WTC11 (cell line): ENCODE data around the gene KRTAP5-1. TPM values are rescaled to one million over a fixed set of nuclear protein-coding genes. Genes with fewer than 3 reads are reported as not detected.

Experiments used
- ATAC-seq: fragments of 200-7000 bp; cut with Tn5 transposase; 2 replicates; pipeline ENCODE4 v1.10.0; 2021; ENCODE audit warnings: mild to moderate bottlenecking, moderate library complexity
- CTCF ChIA-PET: fragments of 300-600 bp; sonication (Branson Sonifier 250); formaldehyde crosslinking; loops from one replicate; lab custom pipeline; 2021; ENCODE audit warnings: antibody characterized with exemption; lab: Charles Lee
- POLR2A ChIA-PET: fragments of 350-600 bp; sonication (Branson Sonifier 250); formaldehyde crosslinking; loops from one replicate; lab custom pipeline; 2021; ENCODE audit warnings: antibody characterized with exemption; lab: Charles Lee
- DNase-seq: peaks from one replicate; pipeline ENCODE4 v3.0.0; 2021; ENCODE audit warnings: low spot score
- H3K27ac Mint-ChIP-seq: 2 replicates; pipeline ENCODE4 v1.8.0; 2021; ENCODE audit warnings: mixed read lengths
- H3K27me3 Mint-ChIP-seq: 2 replicates; pipeline ENCODE4 v1.8.0; 2021; ENCODE audit warnings: low read depth, mild to moderate bottlenecking, moderate library complexity, mixed read lengths
- H3K36me3 Mint-ChIP-seq: 2 replicates; pipeline ENCODE4 v1.8.0; 2021; ENCODE audit warnings: mixed read lengths
- H3K4me1 Mint-ChIP-seq: 2 replicates; pipeline ENCODE4 v1.8.0; 2022; ENCODE audit warnings: mixed read lengths
- H3K4me3 Mint-ChIP-seq: 2 replicates; pipeline ENCODE4 v1.8.0; 2021; ENCODE audit warnings: mild to moderate bottlenecking, moderate library complexity, mixed read lengths
- H3K9me3 Mint-ChIP-seq: 2 replicates; pipeline ENCODE4 v1.8.0; 2021; ENCODE audit warnings: mixed read lengths
- AFF4 ChIP-seq: sonication (generic); formaldehyde crosslinking; IDR thresholded peaks from 2 replicates; pipeline ENCODE4 v1.8.1; 2023; ENCODE audit warnings: mild to moderate bottlenecking, missing genetic modification reagents, borderline replicate concordance
- ARID4B ChIP-seq: sonication (generic); formaldehyde crosslinking; IDR thresholded peaks from 2 replicates; pipeline ENCODE4 v1.8.0; 2023; ENCODE audit warnings: missing genetic modification reagents, mild to moderate bottlenecking, borderline replicate concordance
- CBFB ChIP-seq: sonication (generic); formaldehyde crosslinking; IDR thresholded peaks from 2 replicates; pipeline ENCODE4 v1.8.1; 2022; ENCODE audit warnings: mild to moderate bottlenecking, low read depth, missing genetic modification reagents
- CREM ChIP-seq: sonication (generic); formaldehyde crosslinking; IDR thresholded peaks from 2 replicates; pipeline ENCODE4 v1.8.1; 2022; ENCODE audit warnings: mild to moderate bottlenecking, missing genetic modification reagents, moderate library complexity
- CTCF ChIP-seq: fragments of 200-600 bp; IDR thresholded peaks from 2 replicates; pipeline ENCODE4 v1.8.0; 2022; ENCODE audit warnings: antibody characterized with exemption
- ELF4 ChIP-seq: sonication (generic); formaldehyde crosslinking; IDR thresholded peaks from 2 replicates; pipeline ENCODE4 v1.8.1; 2022; ENCODE audit warnings: low read depth, mild to moderate bottlenecking, moderate library complexity, missing genetic modification reagents
- ERG ChIP-seq: fragments of 250-450 bp; sonication (Bioruptor Pico); IDR thresholded peaks from 2 replicates; pipeline ENCODE4 v1.8.0; 2021; ENCODE audit warnings: mild to moderate bottlenecking
- ESRRA ChIP-seq: sonication (generic); formaldehyde crosslinking; IDR thresholded peaks from 2 replicates; pipeline ENCODE4 v1.8.1; 2022; ENCODE audit warnings: mild to moderate bottlenecking, missing genetic modification reagents, borderline replicate concordance
- ETV6 ChIP-seq: sonication (generic); formaldehyde crosslinking; IDR thresholded peaks from 2 replicates; pipeline ENCODE4 v1.8.1; 2022; ENCODE audit warnings: mild to moderate bottlenecking, missing genetic modification reagents
- FOXP4 ChIP-seq: sonication (generic); formaldehyde crosslinking; IDR thresholded peaks from 2 replicates; pipeline ENCODE4 v1.8.0; 2022; ENCODE audit warnings: mild to moderate bottlenecking, missing genetic modification reagents
- GRHL2 ChIP-seq: fragments of 250-450 bp; sonication (Bioruptor Pico); IDR thresholded peaks from 2 replicates; pipeline ENCODE4 v1.8.0; 2022; ENCODE audit warnings: mild to moderate bottlenecking, moderate library complexity; ENCODE audit not compliant: insufficient replicate concordance, severe bottlenecking
- IRF1 ChIP-seq: sonication (generic); formaldehyde crosslinking; IDR thresholded peaks from 2 replicates; pipeline ENCODE4 v1.8.0; 2023; ENCODE audit warnings: missing genetic modification reagents
- OVOL2 ChIP-seq: fragments of 250-450 bp; sonication (Bioruptor Pico); IDR thresholded peaks from 2 replicates; pipeline ENCODE4 v1.9.0; 2021; ENCODE audit warnings: mild to moderate bottlenecking, borderline replicate concordance
- TCF7 ChIP-seq: sonication (generic); formaldehyde crosslinking; IDR thresholded peaks from 2 replicates; pipeline ENCODE4 v1.8.0; 2022; ENCODE audit warnings: mild to moderate bottlenecking, low read depth, missing genetic modification reagents, moderate library complexity
- TEAD1 ChIP-seq: sonication (generic); formaldehyde crosslinking; IDR thresholded peaks from 2 replicates; pipeline ENCODE4 v1.8.0; 2022; ENCODE audit warnings: mild to moderate bottlenecking, missing genetic modification reagents
- ZBTB21 ChIP-seq: sonication (generic); formaldehyde crosslinking; IDR thresholded peaks from 2 replicates; pipeline ENCODE4 v1.8.1; 2023; ENCODE audit warnings: mild to moderate bottlenecking, missing genetic modification reagents, borderline replicate concordance
- ZBTB43 ChIP-seq: sonication (generic); formaldehyde crosslinking; IDR thresholded peaks from 2 replicates; pipeline ENCODE4 v1.8.1; 2023; ENCODE audit warnings: mild to moderate bottlenecking, missing genetic modification reagents
- total RNA-seq: library from RNA; stranded (reverse); gene quantifications from 3 replicates; pipeline ENCODE4 v1.2.3, GENCODE V29; 2021

KRTAP5-1 gene
- total RNA-seq, 1 experiment from 2014 or later, result not detected

- Mint-ChIP-seq H3K27ac (no peak overlapping the region), H3K36me3 (no peaks in the 10 kb centered on the region), H3K27me3 (peaks cover 78% of the 10 kb centered on the region), H3K4me3 (no peak overlapping the region), H3K9me3 (no peaks in the 10 kb centered on the region), H3K4me1 (peaks cover 24% of the 10 kb centered on the region)
- no peak for ATAC-seq
- ChIA-PET CTCF (interaction anchor here (0.6 to 9.0 kb wide), 10 partner anchors 9 to 102 kb away, joined by 3 to 167 read pairs (median 6); no protein-coding TSS in a partner anchor), POLR2A (interaction anchor here (1.0 kb wide), 1 partner anchor 10 kb away, joined by 4 read pairs; no protein-coding TSS in a partner anchor)
- no peak for DNase-seq
- TF ChIP-seq CTCF (no peak), ESRRA (CRISPR knock-in tag) (no peak), IRF1 (CRISPR knock-in tag) (no peak), ARID4B (CRISPR knock-in tag) (no peak), ERG (CRISPR knock-in tag) (no peak), CREM (no peak), ZBTB43 (CRISPR knock-in tag) (no peak), CBFB (CRISPR knock-in tag) (no peak), TEAD1 (CRISPR knock-in tag) (no peak)
These were observed 29.4 kb downstream of the KRTAP5-1 start for GRCh38 chr11:1555713-1556153.

GRCh38 chr11:1554981-1555712 is 29.9 kb downstream of the KRTAP5-1 start:
- ATAC-seq, result no peak
- no peak overlapping the region for H3K27ac Mint-ChIP-seq
- no peak for DNase-seq
- H3K4me1 Mint-ChIP-seq, result peaks cover 24% of the 10 kb centered on the region
- no peak overlapping the region for H3K4me3 Mint-ChIP-seq
- H3K36me3 Mint-ChIP-seq, result no peaks in the 10 kb centered on the region
- ChIA-PET CTCF (interaction anchor here (0.6 to 9.0 kb wide), 10 partner anchors 9 to 102 kb away, joined by 3 to 167 read pairs (median 5); no protein-coding TSS in a partner anchor), POLR2A (interaction anchor here (1.0 kb wide), 1 partner anchor 9 kb away, joined by 4 read pairs; no protein-coding TSS in a partner anchor)
- H3K27me3 Mint-ChIP-seq, result peaks cover 76% of the 10 kb centered on the region
- no peaks in the 10 kb centered on the region for H3K9me3 Mint-ChIP-seq
- no peak for TF ChIP-seq TCF7 (CRISPR knock-in tag)
- no peak for TF ChIP-seq OVOL2 (CRISPR knock-in tag)
- no peak for TF ChIP-seq ELF4
- no peak for TF ChIP-seq GRHL2
- TF ChIP-seq AFF4 (CRISPR knock-in tag), result no peak
- TF ChIP-seq ETV6 (CRISPR knock-in tag), result no peak
- TF ChIP-seq FOXP4 (CRISPR knock-in tag), result no peak
- TF ChIP-seq ZBTB21 (CRISPR knock-in tag), result no peak
